Right lung (tissue), 5 donors: ENCODE results near the gene DCUN1D1. TPM values are rescaled to one million over a fixed set of nuclear protein-coding genes. Genes with fewer than 3 reads are reported as not detected.

Experiments
- DNase-seq, 2 donors: peaks; one replicate each; pipeline ENCODE4 v3.0.0-alpha.2; 2013
- polyA plus RNA-seq, 5 donors: library from polyadenylated mRNA; unstranded; fragments of 120-200 nt; gene quantifications; one replicate each; pipeline versions ENCODE4 v1.2.1 to v1.2.3, GENCODE V29; 2013; ENCODE audit warnings: inconsistent platforms in 1 of 5, low replicate concordance in 1 of 5; ENCODE audit not compliant: insufficient read length in 5 of 5, insufficient read depth in 1 of 5

Gene DCUN1D1
- polyA plus RNA-seq, 5 donors = 30.5 to 61.0 (median 37.4) TPM

- no peak for DNase-seq
These were observed 76.2 kb downstream of the DCUN1D1 start for GRCh38 chr3:182904164-182904563.

GRCh38 chr3:182902236-182902635, 78.1 kb downstream of the DCUN1D1 start:
- DNase-seq = no peak

GRCh38 chr3:182896553-182896952, 83.8 kb downstream of the DCUN1D1 start:
- no peak for DNase-seq

- DNase-seq = no peak
These were observed 84.7 kb downstream of the DCUN1D1 start for GRCh38 chr3:182895513-182896112.

GRCh38 chr3:182892226-182892625, 88.1 kb downstream of the DCUN1D1 start:
- no peak for DNase-seq

GRCh38 chr3:182891364-182891763, 89.0 kb downstream of the DCUN1D1 start:
- no peak for DNase-seq

GRCh38 chr3:182889948-182890629, 90.2 kb downstream of the DCUN1D1 start:
- no peak for DNase-seq

Other genes starting within 250 kb of the DCUN1D1 start
- gene ATP11B, start 187.0 kb downstream of the DCUN1D1 start, polyA plus RNA-seq = 10 to 100 TPM; 35.4 to 66.6 (median 62.4) TPM
- gene MCCC1, start 119.0 kb upstream of the DCUN1D1 start, polyA plus RNA-seq = 10 to 100 TPM; 36.7 to 56.7 (median 48.4) TPM
- 100 to 1,000 TPM in 1 of 5 donors, 10 to 100 TPM in 4; 59.5 to 106 (median 75.8) TPM for gene LAMP3, start 182.2 kb upstream of the DCUN1D1 start, polyA plus RNA-seq